Activated CD4-positive, alpha-beta T cell treated with anti-CD3 and anti-CD28 coated beads for 24 hours (primary cell): Measurements from ENCODE around the gene CCDC185.

ENCODE experiments used
- DNase-seq, 2 donors: peaks; one replicate each; pipeline ENCODE4 v3.0.0-alpha.2; 2020; ENCODE audit warnings: low read depth in 2 of 2

Gene CCDC185

DNA sequence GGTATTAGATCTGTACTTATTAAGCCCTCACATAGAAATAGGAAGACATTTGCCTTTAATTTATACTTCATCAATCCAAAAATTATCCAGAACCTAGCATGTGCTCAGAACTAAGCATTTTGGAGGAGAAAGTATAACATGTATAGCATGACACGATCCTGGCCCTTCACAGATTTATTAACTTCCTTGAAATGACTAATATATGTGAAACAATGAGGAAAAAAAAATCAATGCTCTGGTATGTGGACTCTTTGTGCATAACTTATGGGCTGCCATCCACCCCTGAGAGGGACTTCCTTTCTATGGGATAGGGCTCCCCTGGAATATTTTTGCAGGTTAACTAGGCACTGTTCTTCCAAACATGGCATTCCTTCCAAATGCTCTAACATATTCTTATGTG is 36.6 kb downstream of the CCDC185 start:
- DNase-seq: no peak

DNA sequence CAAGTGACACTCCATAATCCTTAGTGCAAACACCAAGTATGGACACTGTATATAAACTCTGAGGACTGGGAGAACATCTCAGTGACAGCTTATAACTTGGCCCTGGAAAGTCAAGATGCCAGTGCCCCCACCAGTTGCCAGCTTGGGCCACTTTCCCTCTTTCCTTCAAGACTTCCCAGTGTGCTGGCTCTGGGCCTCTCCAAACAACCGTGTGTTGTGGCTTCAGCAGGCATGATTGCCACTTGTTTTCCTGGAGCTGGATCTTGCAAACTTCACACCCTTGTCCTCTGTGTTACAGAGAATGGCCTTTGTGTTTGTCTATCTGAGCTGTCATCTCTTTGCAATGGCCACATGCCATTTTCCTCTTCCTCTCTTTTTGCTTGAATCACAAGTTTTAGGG is 37.0 kb downstream of the CCDC185 start:
- DNase-seq: no peak

DNA sequence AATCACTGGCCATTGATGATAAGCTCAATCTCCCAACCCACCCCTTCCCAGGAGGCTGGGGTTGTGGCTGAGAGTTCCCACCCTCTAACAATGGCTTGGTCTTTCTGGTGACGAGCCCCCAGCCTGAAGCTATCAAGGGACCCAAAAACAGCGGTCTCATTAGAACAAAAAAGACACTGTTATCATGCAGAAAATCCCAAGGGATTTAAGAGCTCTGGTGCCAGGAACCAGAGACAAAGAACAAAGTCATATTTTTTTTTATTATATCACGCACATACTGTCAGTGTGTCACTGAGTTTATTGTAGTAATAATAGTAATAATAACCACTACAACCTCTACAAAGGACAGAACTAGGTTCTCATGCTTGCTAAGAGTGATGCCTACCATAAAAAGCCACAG is 43.9 kb downstream of the CCDC185 start:
- no peak for DNase-seq

DNA sequence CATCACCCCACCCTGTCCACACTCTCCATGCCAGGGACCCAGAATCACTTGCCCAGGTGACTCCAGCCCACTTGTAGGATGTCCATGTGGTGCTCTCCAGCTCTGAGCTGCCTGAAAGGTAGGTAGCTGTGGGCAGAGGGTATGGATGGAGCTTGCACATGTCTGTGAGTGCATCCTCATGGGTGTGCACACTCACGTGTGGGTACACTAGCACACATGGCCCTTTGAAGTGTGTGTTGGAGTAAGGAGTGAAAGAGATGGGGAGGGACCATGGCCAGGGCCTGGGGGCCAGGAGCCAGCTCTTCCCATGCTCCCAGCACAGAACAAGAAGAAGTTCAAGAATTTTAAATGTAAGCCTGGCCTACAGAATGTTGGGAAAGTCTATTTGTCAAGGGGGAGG is 50.2 kb downstream of the CCDC185 start:
- no peak for DNase-seq

DNA sequence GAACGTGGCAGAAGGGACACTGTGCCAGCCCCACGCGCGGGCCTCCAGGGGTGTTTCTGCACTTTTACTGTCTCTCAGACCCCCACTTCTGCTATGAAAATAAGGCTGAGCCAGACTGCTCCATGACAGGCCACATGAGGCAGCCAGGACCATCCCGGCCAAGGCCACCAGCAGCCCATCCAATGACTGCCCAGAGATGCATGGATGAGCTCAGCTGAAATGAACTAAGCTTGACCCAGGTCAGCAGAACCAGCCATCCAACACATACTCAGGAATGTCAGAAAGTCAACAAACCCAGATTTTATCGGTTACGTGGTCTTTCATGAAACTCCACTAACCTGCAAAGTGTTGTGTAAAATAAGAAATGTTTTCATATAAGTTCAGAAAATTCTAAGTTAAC is 51.2 kb downstream of the CCDC185 start:
- no peak for DNase-seq
